Stimulated activated CD8-positive, alpha-beta memory T cell treated with anti-CD3 and anti-CD28 coated beads, Interleukin-12 subunit alpha, Interleukin-12 subunit beta, amount 100 ng/mL, for 24 hours (primary cell): Measurements from ENCODE around the gene ATP5PD.

Experiments used
- DNase-seq: peaks from one replicate; pipeline ENCODE4 v3.0.0-alpha.2; 2020; ENCODE audit errors: extremely low read depth

The ATP5PD gene

GRCh38 chr17:74994440-74994839 lies 52.3 kb downstream of the ATP5PD start:
- no peak for DNase-seq

DNA sequence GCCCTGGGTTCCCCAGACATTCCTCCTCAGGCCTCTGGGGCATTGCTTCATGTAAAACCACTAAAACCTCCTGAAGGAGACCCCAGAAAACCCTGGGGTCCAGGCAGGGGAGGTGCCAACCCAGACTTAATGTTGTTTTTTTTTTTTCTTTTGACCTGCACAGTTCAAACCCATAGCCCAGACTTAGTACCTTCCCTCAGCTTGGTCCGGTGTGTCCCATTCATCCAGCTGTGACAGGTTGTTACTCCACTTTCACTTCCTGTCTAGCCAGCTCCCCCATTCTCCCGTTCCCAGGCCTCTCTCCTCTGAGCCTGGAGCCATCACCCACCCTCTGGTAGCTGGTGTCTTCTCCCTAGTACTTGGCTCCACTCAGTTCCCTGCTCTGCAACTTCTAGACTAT lies 54.5 kb downstream of the ATP5PD start:
- DNase-seq = no peak

- DNase-seq = no peak
These were observed 56.1 kb downstream of the ATP5PD start for GRCh38 chr17:74990581-74991105.
